ENCODE measurements around the gene CCDC150.

GRCh38 chr2:196718419-196719109 lies 79.0 kb downstream of the CCDC150 start:
- TF ChIP-seq POLR2A (IDR thresholded peaks at IDR 0.05; ENCODE audit: low read depth, low read length) (no peak), POLR2AphosphoS5 (IDR thresholded peaks at IDR 0.05; ENCODE audit: low read depth, low read length) (no peak), TAF1 (IDR thresholded peaks at IDR 0.05; ENCODE audit: low read depth, low read length) (no peak), SPI1 (IDR thresholded peaks at IDR 0.05; ENCODE audit: low read depth, low read length) (no peak), POU2F2 (IDR thresholded peaks at IDR 0.05; ENCODE audit: low read depth, low read length) (no peak), PAX5 (IDR thresholded peaks at IDR 0.05; ENCODE audit: insufficient read depth, low read length, severe bottlenecking) (no peak)
